ENCODE measurements around the gene EGFL6.
A peak's percentile ranks its signal among the peaks of the same experiment; 100 is the strongest.
"Not testable (repeated sequence)": the region's sequence is repeated elsewhere in the genome, so short reads cannot be mapped to it uniquely, and the experiment has no call there.

Gene EGFL6

DNA sequence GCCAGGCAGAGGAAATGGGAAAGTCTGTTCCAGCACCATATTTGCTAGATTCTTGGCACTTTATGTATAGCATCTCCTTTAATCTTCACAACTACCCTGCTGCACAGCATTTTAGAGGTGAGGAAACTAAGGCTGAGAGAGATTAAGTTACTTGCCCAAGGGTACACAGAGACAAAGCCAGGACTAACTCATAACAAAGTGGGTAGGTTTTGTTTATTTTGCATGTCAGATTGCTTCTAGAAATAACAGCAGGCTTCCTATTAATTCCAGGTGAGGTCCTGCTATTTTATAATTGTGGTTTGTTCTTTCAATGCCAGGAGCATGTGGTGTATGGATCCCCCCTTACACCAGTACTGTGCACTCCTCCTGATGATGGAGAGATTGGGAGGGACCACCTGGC is 98.5 kb downstream of the EGFL6 start:
- no peak for TF ChIP-seq EZH2phosphoT487 (IDR thresholded peaks at IDR 0.05; ENCODE audit: low read length)
- TF ChIP-seq EZH2 (optimal IDR thresholded peaks at IDR 0.05; ENCODE audit: low read depth, low read length): no peak
- TF ChIP-seq CTCF (IDR thresholded peaks at IDR 0.05; ENCODE audit: low read length): no peak
- Histone ChIP-seq H3K9me3 (replicated peaks; ENCODE audit: insufficient read depth, low read length) (no peaks in the 10 kb centered on the region), H3K9ac (ENCODE audit: low read length) (no peak overlapping the region), H3K4me1 (ENCODE audit: low read length) (peaks cover 14% of the 10 kb centered on the region), H4K20me1 (ENCODE audit: insufficient read depth, low read length) (no peaks in the 10 kb centered on the region), H3K27ac (ENCODE audit: low read length) (no peak overlapping the region), H3K27me3 (replicated peaks; ENCODE audit: insufficient read depth, low read length) (no peaks in the 10 kb centered on the region), H3K4me2 (ENCODE audit: low read depth, low read length) (no peak overlapping the region), H3K9me2 (replicated peaks; ENCODE audit: insufficient read depth, low read length) (no peaks in the 10 kb centered on the region), H3K36me3 (replicated peaks; ENCODE audit: insufficient read depth, low read length) (no peaks in the 10 kb centered on the region), H2AFZ (ENCODE audit: low read length) (no peak overlapping the region), H3K4me3 (ENCODE audit: low read length) (no peak overlapping the region), H3K79me2 (ENCODE audit: low read length) (peaks cover 12% of the 10 kb centered on the region), H3F3A (ENCODE audit: insufficient read depth, low read length) (no peaks in the 10 kb centered on the region)
- no peak for DNase-seq

DNA sequence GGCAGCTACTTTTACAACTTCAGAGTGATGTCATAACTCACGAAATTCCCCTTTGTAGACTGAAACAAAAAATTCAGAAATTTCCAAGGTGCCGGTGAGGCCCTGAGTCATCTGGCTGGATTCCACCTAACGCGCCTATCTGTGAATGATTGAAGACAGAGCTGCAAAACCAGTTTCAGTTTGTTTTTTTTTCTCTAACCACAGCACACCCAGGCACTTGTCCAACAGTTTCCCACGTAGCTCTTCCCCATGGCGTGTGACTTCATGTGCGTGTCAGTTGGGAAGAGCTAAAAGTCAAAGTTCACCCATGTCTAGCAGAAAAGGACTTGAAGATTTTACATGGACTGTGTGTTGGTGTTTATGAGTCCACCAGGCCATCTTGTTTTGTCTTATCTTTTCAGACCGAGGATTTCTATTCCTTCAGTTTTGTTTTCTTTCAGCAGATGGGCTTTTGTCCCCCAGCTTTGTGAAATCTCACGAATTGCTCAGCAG is 99.9 kb downstream of the EGFL6 start:
- H3K4me1 ChIP-seq (ENCODE audit: low read length): peaks cover 9% of the 10 kb centered on the region
- H3K36me3 ChIP-seq (replicated peaks; ENCODE audit: insufficient read depth, low read length): no peaks in the 10 kb centered on the region
- peak overlapping the region; percentile 92 for H3K27ac ChIP-seq (ENCODE audit: low read length)
- no peaks in the 10 kb centered on the region for H3K9me2 ChIP-seq (replicated peaks; ENCODE audit: insufficient read depth, low read length)
- 0 out of 2 replicates have a peak, but pooled peaks cover 2% of the 10 kb centered on the region for H3K79me2 ChIP-seq (ENCODE audit: low read length)
- H3K9me3 ChIP-seq (replicated peaks; ENCODE audit: insufficient read depth, low read length): no peaks in the 10 kb centered on the region
- no peaks in the 10 kb centered on the region for H4K20me1 ChIP-seq (ENCODE audit: insufficient read depth, low read length)
- H3K27me3 ChIP-seq (replicated peaks; ENCODE audit: insufficient read depth, low read length): no peaks in the 10 kb centered on the region
- H2AFZ ChIP-seq (ENCODE audit: low read length): 0 out of 2 replicates have a peak overlapping the region, but pooled peaks have one; percentile 48
- H3K4me3 ChIP-seq (ENCODE audit: low read length): peak overlapping the region; percentile 53
- DNase-seq: peak; percentile 76
- H3K4me2 ChIP-seq (ENCODE audit: low read depth, low read length): peak overlapping the region; percentile 55; the same call in 1 of the 2 replicates
- no peaks in the 10 kb centered on the region for H3F3A ChIP-seq (ENCODE audit: insufficient read depth, low read length)
- TF ChIP-seq EZH2phosphoT487 (IDR thresholded peaks at IDR 0.05; ENCODE audit: low read length): no peak
- no peak for TF ChIP-seq EZH2 (optimal IDR thresholded peaks at IDR 0.05; ENCODE audit: low read depth, low read length)
- TF ChIP-seq CTCF (IDR thresholded peaks at IDR 0.05; ENCODE audit: low read length): no peak
- H3K9ac ChIP-seq (ENCODE audit: low read length): peak overlapping the region; percentile 64

DNA sequence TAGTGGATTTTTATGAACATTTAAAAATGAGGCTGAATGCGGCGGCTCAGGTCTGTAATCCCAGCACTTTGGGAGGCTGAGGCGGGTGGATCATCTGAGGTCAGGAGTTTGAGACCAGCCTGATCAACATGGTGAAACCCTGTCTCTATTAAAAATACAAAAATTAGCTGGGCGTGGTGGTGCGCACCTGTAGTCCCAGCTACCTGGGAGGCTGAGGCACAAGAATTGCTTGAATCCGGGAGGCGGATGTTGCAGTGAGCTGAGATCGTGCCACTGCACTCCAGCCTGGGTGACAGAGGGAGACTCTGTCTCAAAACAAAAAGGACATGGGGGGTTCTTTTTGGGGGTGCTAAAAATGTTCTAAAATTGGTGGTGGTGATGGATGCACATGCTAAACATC is 100.4 kb downstream of the EGFL6 start:
- H3F3A ChIP-seq (ENCODE audit: insufficient read depth, low read length); H3K4me1 ChIP-seq (ENCODE audit: low read length); DNase-seq; H2AFZ ChIP-seq (ENCODE audit: low read length); H3K79me2 ChIP-seq (ENCODE audit: low read length); H3K9me2 ChIP-seq (replicated peaks; ENCODE audit: insufficient read depth, low read length); H4K20me1 ChIP-seq (ENCODE audit: insufficient read depth, low read length); H3K27me3 ChIP-seq (replicated peaks; ENCODE audit: insufficient read depth, low read length); H3K9me3 ChIP-seq (replicated peaks; ENCODE audit: insufficient read depth, low read length); H3K36me3 ChIP-seq (replicated peaks; ENCODE audit: insufficient read depth, low read length): not testable (repeated sequence)
- Histone ChIP-seq H3K4me2 (ENCODE audit: low read depth, low read length) (peak overlapping the region; percentile 55; the same call in 1 of the 2 replicates), H3K9ac (ENCODE audit: low read length) (peak overlapping the region; percentile 64), H3K4me3 (ENCODE audit: low read length) (peak overlapping the region; percentile 53; the same call in 1 of the 2 replicates), H3K27ac (ENCODE audit: low read length) (peak overlapping the region; percentile 92; the same call in 1 of the 2 replicates)

- Histone ChIP-seq H3K9ac (ENCODE audit: low read length) (no peak overlapping the region), H3K27me3 (replicated peaks; ENCODE audit: insufficient read depth, low read length) (no peaks in the 10 kb centered on the region), H3K4me3 (ENCODE audit: low read length) (no peak overlapping the region), H3F3A (ENCODE audit: insufficient read depth, low read length) (no peaks in the 10 kb centered on the region), H3K9me3 (replicated peaks; ENCODE audit: insufficient read depth, low read length) (no peaks in the 10 kb centered on the region), H3K27ac (ENCODE audit: low read length) (no peak overlapping the region), H3K79me2 (ENCODE audit: low read length) (no peaks in the 10 kb centered on the region), H2AFZ (ENCODE audit: low read length) (no peak overlapping the region), H3K4me1 (ENCODE audit: low read length) (peaks cover under 1% of the 10 kb centered on the region; the same call in 1 of the 2 replicates), H3K9me2 (replicated peaks; ENCODE audit: insufficient read depth, low read length) (no peaks in the 10 kb centered on the region), H4K20me1 (ENCODE audit: insufficient read depth, low read length) (no peaks in the 10 kb centered on the region), H3K4me2 (ENCODE audit: low read depth, low read length) (no peak overlapping the region), H3K36me3 (replicated peaks; ENCODE audit: insufficient read depth, low read length) (no peaks in the 10 kb centered on the region)
- no peak for DNase-seq
- TF ChIP-seq EZH2 (optimal IDR thresholded peaks at IDR 0.05; ENCODE audit: low read depth, low read length): no peak
- no peak for TF ChIP-seq EZH2phosphoT487 (IDR thresholded peaks at IDR 0.05; ENCODE audit: low read length)
- no peak for TF ChIP-seq CTCF (IDR thresholded peaks at IDR 0.05; ENCODE audit: low read length)
These were observed 100.8 kb downstream of the EGFL6 start for GRCh38 chrX:13670197-13670596.

All from MM.1S (cell line).